Ishikawa (cell line): Measurements from ENCODE around the gene FAM200C.

Experiments used
- CREB1 ChIP-seq: IDR thresholded peaks from 2 replicates; pipeline ENCODE4 v1.6.1; 2012; ENCODE audit warnings: low read depth
- FOXM1 ChIP-seq: IDR thresholded peaks from 2 replicates; pipeline ENCODE4 v1.6.1; 2012; ENCODE audit warnings: low read depth, borderline replicate concordance
- TAF1 ChIP-seq: IDR thresholded peaks from 2 replicates; pipeline ENCODE4 v1.6.1; 2012; ENCODE audit warnings: low read depth, mild to moderate bottlenecking
- TCF12 ChIP-seq: IDR thresholded peaks from 2 replicates; pipeline ENCODE4 v1.6.1; 2012; ENCODE audit warnings: low read depth
- TF ChIP-seq, protein P1 (sequence below): IDR thresholded peaks from 2 replicates; pipeline ENCODE4 v1.6.1; 2012

DNA sequence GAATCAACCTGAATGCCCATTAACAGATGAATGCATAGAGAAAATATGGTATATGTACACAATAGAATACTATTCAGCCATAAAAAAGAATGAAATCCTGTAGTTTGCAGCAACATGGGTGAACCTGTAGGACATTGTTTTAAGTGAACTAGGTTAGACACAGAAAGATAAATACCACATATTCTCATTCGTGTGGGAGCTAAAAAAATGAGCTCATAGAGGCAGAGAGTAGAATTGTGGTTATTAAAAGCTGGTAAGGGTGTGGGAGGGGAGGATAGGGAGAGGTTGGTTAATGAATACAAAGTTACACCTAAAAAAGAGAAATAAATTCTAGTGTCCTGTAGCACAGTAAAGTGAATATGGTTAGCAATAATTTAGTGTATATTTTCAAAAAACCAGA, 45.3 kb upstream of the FAM200C start:
- TF ChIP-seq TAF1 (no peak), TCF12 (no peak), FOXM1 (no peak), CREB1 (no peak)
- TF ChIP-seq, protein P1, sequence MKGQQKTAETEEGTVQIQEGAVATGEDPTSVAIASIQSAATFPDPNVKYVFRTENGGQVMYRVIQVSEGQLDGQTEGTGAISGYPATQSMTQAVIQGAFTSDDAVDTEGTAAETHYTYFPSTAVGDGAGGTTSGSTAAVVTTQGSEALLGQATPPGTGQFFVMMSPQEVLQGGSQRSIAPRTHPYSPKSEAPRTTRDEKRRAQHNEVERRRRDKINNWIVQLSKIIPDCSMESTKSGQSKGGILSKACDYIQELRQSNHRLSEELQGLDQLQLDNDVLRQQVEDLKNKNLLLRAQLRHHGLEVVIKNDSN, result no peak
